SH-SY5Y (cell line): Measurements from ENCODE around the gene MRM2.

Experiments
- GATA2 ChIP-seq: IDR thresholded peaks from 2 replicates; pipeline ENCODE4 v1.6.1; 2011; ENCODE audit warnings: mild to moderate bottlenecking, low read depth, low read length
- GATA3 ChIP-seq: IDR thresholded peaks from 2 replicates; pipeline ENCODE4 v1.6.1; 2011; ENCODE audit warnings: low read depth, mild to moderate bottlenecking, low read length, moderate library complexity

GRCh38 chr7:2230882-2231281, 11.1 kb downstream of the MRM2 start:
- TF ChIP-seq GATA2: no peak
- no peak for TF ChIP-seq GATA3
